ENCODE results near the gene FAM111A.

DNA sequence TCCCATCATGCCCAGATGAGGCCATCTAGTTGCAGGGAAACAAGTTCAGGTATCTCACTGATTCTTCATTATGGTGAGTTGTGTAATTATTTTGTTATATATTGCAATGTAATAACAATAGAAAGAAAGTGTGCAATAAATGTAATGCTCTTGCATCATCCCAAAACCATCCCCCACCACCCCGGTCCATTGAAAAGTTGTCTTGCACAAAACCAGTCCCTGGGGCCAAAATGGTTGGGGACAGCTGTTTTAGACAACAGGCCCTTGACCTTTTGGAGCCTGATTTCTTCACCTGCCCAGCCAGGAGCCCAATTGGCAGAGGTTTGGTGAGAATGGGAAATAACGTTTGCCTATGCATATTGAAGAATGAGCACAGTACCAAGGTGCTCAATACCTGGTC lies 54.1 kb downstream of the FAM111A start:
- TF ChIP-seq, protein P1, sequence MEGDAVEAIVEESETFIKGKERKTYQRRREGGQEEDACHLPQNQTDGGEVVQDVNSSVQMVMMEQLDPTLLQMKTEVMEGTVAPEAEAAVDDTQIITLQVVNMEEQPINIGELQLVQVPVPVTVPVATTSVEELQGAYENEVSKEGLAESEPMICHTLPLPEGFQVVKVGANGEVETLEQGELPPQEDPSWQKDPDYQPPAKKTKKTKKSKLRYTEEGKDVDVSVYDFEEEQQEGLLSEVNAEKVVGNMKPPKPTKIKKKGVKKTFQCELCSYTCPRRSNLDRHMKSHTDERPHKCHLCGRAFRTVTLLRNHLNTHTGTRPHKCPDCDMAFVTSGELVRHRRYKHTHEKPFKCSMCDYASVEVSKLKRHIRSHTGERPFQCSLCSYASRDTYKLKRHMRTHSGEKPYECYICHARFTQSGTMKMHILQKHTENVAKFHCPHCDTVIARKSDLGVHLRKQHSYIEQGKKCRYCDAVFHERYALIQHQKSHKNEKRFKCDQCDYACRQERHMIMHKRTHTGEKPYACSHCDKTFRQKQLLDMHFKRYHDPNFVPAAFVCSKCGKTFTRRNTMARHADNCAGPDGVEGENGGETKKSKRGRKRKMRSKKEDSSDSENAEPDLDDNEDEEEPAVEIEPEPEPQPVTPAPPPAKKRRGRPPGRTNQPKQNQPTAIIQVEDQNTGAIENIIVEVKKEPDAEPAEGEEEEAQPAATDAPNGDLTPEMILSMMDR (optimal IDR thresholded peaks at IDR 0.05 in 1 of 3, IDR thresholded peaks at IDR 0.05 in 1 of 3, conservative IDR thresholded peaks at IDR 0.05 in 1 of 3; ENCODE audit: extremely low read depth in 1 of 3, insufficient read depth in 2 of 3, low read length in 3 of 3): no peak
- no peak for TF ChIP-seq EZH2 (IDR thresholded peaks at IDR 0.05; ENCODE audit: low read length)
